Measurements from ENCODE around the gene TTYH2.

DNA sequence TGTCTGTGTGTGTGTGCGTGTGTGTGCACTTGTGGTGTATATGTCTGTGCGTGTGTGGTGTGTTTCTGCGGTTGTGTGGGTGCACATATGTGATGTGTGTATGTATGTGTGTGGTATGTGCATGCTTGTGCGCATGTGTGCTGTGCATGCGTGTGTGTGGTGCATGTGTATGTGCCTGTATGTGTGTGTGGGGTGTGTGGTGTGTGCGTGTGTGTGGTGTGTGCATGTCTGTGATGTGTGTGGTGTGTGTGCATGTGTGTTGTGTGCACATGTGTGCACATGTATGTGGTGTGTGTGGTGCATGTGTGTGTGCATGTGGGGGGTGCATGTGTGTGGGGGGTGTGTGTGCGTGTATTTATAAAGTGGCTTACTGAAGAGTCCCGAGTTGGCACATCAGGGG lies 37.7 kb downstream of the TTYH2 start:
- TF ChIP-seq, protein P1, sequence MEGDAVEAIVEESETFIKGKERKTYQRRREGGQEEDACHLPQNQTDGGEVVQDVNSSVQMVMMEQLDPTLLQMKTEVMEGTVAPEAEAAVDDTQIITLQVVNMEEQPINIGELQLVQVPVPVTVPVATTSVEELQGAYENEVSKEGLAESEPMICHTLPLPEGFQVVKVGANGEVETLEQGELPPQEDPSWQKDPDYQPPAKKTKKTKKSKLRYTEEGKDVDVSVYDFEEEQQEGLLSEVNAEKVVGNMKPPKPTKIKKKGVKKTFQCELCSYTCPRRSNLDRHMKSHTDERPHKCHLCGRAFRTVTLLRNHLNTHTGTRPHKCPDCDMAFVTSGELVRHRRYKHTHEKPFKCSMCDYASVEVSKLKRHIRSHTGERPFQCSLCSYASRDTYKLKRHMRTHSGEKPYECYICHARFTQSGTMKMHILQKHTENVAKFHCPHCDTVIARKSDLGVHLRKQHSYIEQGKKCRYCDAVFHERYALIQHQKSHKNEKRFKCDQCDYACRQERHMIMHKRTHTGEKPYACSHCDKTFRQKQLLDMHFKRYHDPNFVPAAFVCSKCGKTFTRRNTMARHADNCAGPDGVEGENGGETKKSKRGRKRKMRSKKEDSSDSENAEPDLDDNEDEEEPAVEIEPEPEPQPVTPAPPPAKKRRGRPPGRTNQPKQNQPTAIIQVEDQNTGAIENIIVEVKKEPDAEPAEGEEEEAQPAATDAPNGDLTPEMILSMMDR (IDR thresholded peaks at IDR 0.05) = no peak
- TF ChIP-seq EZH2 (IDR thresholded peaks at IDR 0.05; ENCODE audit: borderline replicate concordance, insufficient read depth, low read depth, low read length, poor library complexity, severe bottlenecking) = no peak
